CD14-positive monocyte (primary cell): ENCODE results near the gene C12orf43. TPM values are rescaled to one million over a fixed set of nuclear protein-coding genes. Genes with fewer than 3 reads are reported as not detected.

Experiments
- DNase-seq, 3 donors: peaks; one replicate each; pipeline ENCODE4 v3.0.0-alpha.2; 2011 to 2022
- H2AFZ ChIP-seq: 2 replicates; pipeline ENCODE4 v1.6.0; 2012; ENCODE audit warnings: mild to moderate bottlenecking, low read depth, low read length, inconsistent platforms; ENCODE audit not compliant: insufficient read depth, poor library complexity, severe bottlenecking
- H3K27ac ChIP-seq, 2 donors: 1 replicate in 1 of 2; 2 replicates in 1 of 2; pipeline ENCODE4 v1.5.1; 2012 to 2013; ENCODE audit warnings: low read length in 2 of 2, control low read depth in 1 of 2, inconsistent platforms in 1 of 2, low read depth in 1 of 2, mild to moderate bottlenecking in 1 of 2
- H3K27me3 ChIP-seq, 2 donors: one replicate each; pipeline versions ENCODE4 v1.6.0 to v1.6.1; 2011 to 2013; ENCODE audit warnings: low read length in 2 of 2; ENCODE audit not compliant: control insufficient read depth in 2 of 2, insufficient read depth in 2 of 2
- H3K36me3 ChIP-seq, 2 donors: replicated peaks in 1 of 2; 1 replicate in 1 of 2; 2 replicates in 1 of 2; pipeline versions ENCODE4 v1.5.1 to v1.6.1; 2012 to 2013; ENCODE audit warnings: low read length in 2 of 2, control low read depth in 1 of 2, inconsistent platforms in 1 of 2, mild to moderate bottlenecking in 1 of 2; ENCODE audit not compliant: insufficient read depth in 2 of 2, control insufficient read depth in 1 of 2
- H3K4me1 ChIP-seq, 2 donors: 1 replicate in 1 of 2; 2 replicates in 1 of 2; pipeline versions ENCODE4 v1.5.1 to v1.6.1; 2012 to 2013; ENCODE audit warnings: low read length in 2 of 2, control low read depth in 1 of 2, inconsistent platforms in 1 of 2, mild to moderate bottlenecking in 1 of 2, moderate library complexity in 1 of 2; ENCODE audit not compliant: insufficient read depth in 2 of 2, control insufficient read depth in 1 of 2
- H3K4me2 ChIP-seq: replicated peaks from 2 replicates; pipeline ENCODE3; 2012; ENCODE audit warnings: low read length, moderate library complexity, mild to moderate bottlenecking; ENCODE audit not compliant: poor library complexity, severe bottlenecking; ENCODE audit errors: extremely low read depth
- H3K4me3 ChIP-seq, 3 experiments: fragments of 200-600 bp in 1 of 3; sonication (generic) in 1 of 3; replicated peaks in 1 of 3; 1 replicate in 2 of 3; 2 replicates in 1 of 3; pipeline ENCODE4 v1.5.1; 2011 to 2013; ENCODE audit warnings: low read length in 3 of 3, mild to moderate bottlenecking in 3 of 3, control low read depth in 2 of 3, low read depth in 2 of 3, inconsistent platforms in 1 of 3, moderate library complexity in 1 of 3
- H3K79me2 ChIP-seq: 2 replicates; pipeline ENCODE4 v1.6.0; 2012; ENCODE audit warnings: mild to moderate bottlenecking, control low read depth, inconsistent platforms, low read length, moderate library complexity; ENCODE audit not compliant: insufficient read depth
- H3K9ac ChIP-seq: 2 replicates; pipeline ENCODE4 v1.6.0; 2017; ENCODE audit warnings: low read length, mild to moderate bottlenecking; ENCODE audit not compliant: insufficient read depth, poor library complexity, severe bottlenecking
- H3K9me3 ChIP-seq, 2 donors: replicated peaks in 1 of 2; 1 replicate in 1 of 2; 2 replicates in 1 of 2; pipeline versions ENCODE4 v1.5.1 to v1.6.1; 2012 to 2013; ENCODE audit warnings: low read length in 2 of 2, control low read depth in 1 of 2; ENCODE audit not compliant: control insufficient read depth in 1 of 2, insufficient read depth in 1 of 2
- H4K20me1 ChIP-seq: 2 replicates; pipeline ENCODE4 v1.6.0; 2012; ENCODE audit warnings: mild to moderate bottlenecking, low read length, control low read depth, moderate library complexity; ENCODE audit not compliant: insufficient read depth
- H3K27ac Mint-ChIP-seq, 7 donors: one replicate each; pipeline ENCODE4 v1.8.0; 2020; ENCODE audit warnings: mild to moderate bottlenecking in 7 of 7, mixed read lengths in 7 of 7, moderate library complexity in 6 of 7, inconsistent platforms in 2 of 7
- H3K27me3 Mint-ChIP-seq, 3 donors: one replicate each; pipeline ENCODE4 v1.8.0; 2021 to 2022; ENCODE audit warnings: low read depth in 3 of 3, mild to moderate bottlenecking in 3 of 3, mixed read lengths in 3 of 3, moderate library complexity in 3 of 3, inconsistent platforms in 1 of 3
- H3K36me3 Mint-ChIP-seq, 2 donors: one replicate each; pipeline ENCODE4 v1.8.0; 2020; ENCODE audit warnings: mixed read lengths in 2 of 2, inconsistent platforms in 1 of 2, mild to moderate bottlenecking in 1 of 2
- H3K4me1 Mint-ChIP-seq: one replicate; pipeline ENCODE4 v1.8.0; 2020; ENCODE audit warnings: mild to moderate bottlenecking, mixed read lengths
- H3K4me3 Mint-ChIP-seq, 2 donors: one replicate each; pipeline ENCODE4 v1.8.0; 2020; ENCODE audit warnings: mild to moderate bottlenecking in 2 of 2, mixed read lengths in 2 of 2, moderate library complexity in 1 of 2
- H3K9me3 Mint-ChIP-seq, 7 donors: one replicate each; pipeline ENCODE4 v1.8.0; 2020 to 2022; ENCODE audit warnings: mixed read lengths in 7 of 7, mild to moderate bottlenecking in 6 of 7, moderate library complexity in 6 of 7, inconsistent platforms in 2 of 7
- CTCF ChIP-seq: fragments of 200-600 bp; IDR thresholded peaks from one replicate; pipeline ENCODE4 v1.8.0; 2022; ENCODE audit warnings: antibody characterized with exemption, mild to moderate bottlenecking
- WGBS: methylation state at CpG from one replicate; pipeline ENCODE4 v1.1.5; 2013; ENCODE audit warnings: missing lambda C conversion rate; ENCODE audit not compliant: insufficient coverage; 5-methylcytosine and 5-hydroxymethylcytosine counted together
- intact Hi-C, 2 donors: fragments of 100-400 bp; cut with micrococcal nuclease; formaldehyde crosslinking; loops; one replicate each; pipeline versions ENCODE4 v1.15.0 to v1.15.1; 2023
- polyA plus RNA-seq, 3 donors: library from polyadenylated mRNA; depleted of rRNA in 1 of 3; unstranded in 2 of 3; stranded (reverse) in 1 of 3; fragments of 300-500 nt in 2 of 3; fragments of >200 nt in 1 of 3; fragmentation: Illumina TruSeq in 2 of 3; gene quantifications; 1 replicate in 2 of 3; 2 replicates in 1 of 3; pipeline ENCODE4 v1.2.3, GENCODE V29; 2012 to 2021

C12orf43 gene
- polyA plus RNA-seq, 3 donors, result 7.2 to 10.9 (median 9.6) TPM

GRCh38 chr12:121017966-121018491, 1.7 kb upstream of the C12orf43 start:
- H3K36me3 ChIP-seq, result peaks cover 2 to 17% of the 10 kb centered on the region in 2 donors
- H3K9ac ChIP-seq, result no peak overlapping the region
- peaks cover 12% of the 10 kb centered on the region for H3K79me2 ChIP-seq
- 62% methylated on average over 9 of the region's 15 CpGs for WGBS
- no peak overlapping the region for H2AFZ ChIP-seq
- no peaks in the 10 kb centered on the region for H4K20me1 ChIP-seq
- peaks cover 7 to 8% of the 10 kb centered on the region in 2 donors for H3K4me1 ChIP-seq
- H3K27me3 ChIP-seq, result no peaks in the 10 kb centered on the region
- peak; percentile 52 to 77 (median 67) for DNase-seq
- Mint-ChIP-seq H3K27ac (peak overlapping the region in 4 of 7 donors; percentile 26 to 85 (median 67)), H3K4me1 (peaks cover 13% of the 10 kb centered on the region), H3K4me3 (no peak overlapping the region), H3K27me3 (peaks cover 0 to 2% (median 0%) of the 10 kb centered on the region in 3 donors), H3K36me3 (peaks cover 15 to 23% of the 10 kb centered on the region in 2 donors), H3K9me3 (peaks cover 0 to 6% (median 3%) of the 10 kb centered on the region in 7 donors)
- H3K4me2 ChIP-seq, result no peak overlapping the region
- H3K9me3 ChIP-seq, result no peaks in the 10 kb centered on the region
- H3K27ac ChIP-seq, result no peak overlapping the region
- no peak for TF ChIP-seq CTCF
- H3K4me3 ChIP-seq, result no peak overlapping the region
- intact Hi-C loops, result loop anchor here in 1 of 2 donors (5.0 kb wide), 1 partner anchor 44 kb away; no protein-coding TSS in a partner anchor

GRCh38 chr12:121013715-121014114, 2.6 kb downstream of the C12orf43 start:
- Histone ChIP-seq H3K4me1 (peaks cover 7 to 8% of the 10 kb centered on the region in 2 donors), H3K4me2 (no peak overlapping the region), H3K9ac (no peak overlapping the region), H3K79me2 (peaks cover 12% of the 10 kb centered on the region), H3K36me3 (peaks cover 26 to 33% of the 10 kb centered on the region in 2 donors), H4K20me1 (no peaks in the 10 kb centered on the region), H3K9me3 (no peaks in the 10 kb centered on the region), H3K27me3 (no peaks in the 10 kb centered on the region), H2AFZ (no peak overlapping the region), H3K27ac (no peak overlapping the region), H3K4me3 (no peak overlapping the region)
- intact Hi-C loops, result loop anchor here in 1 of 2 donors (5.0 kb wide), 1 partner anchor 34 kb away; no protein-coding TSS in a partner anchor
- peaks cover 0 to 2% (median under 1%) of the 10 kb centered on the region in 7 donors for H3K9me3 Mint-ChIP-seq
- H3K4me3 Mint-ChIP-seq, result no peak overlapping the region
- 90% methylated on average over 2 of the region's 3 CpGs for WGBS
- H3K36me3 Mint-ChIP-seq, result peaks cover 36 to 37% of the 10 kb centered on the region in 2 donors
- TF ChIP-seq CTCF, result no peak
- H3K27me3 Mint-ChIP-seq, result no peaks in the 10 kb centered on the region
- no peak overlapping the region for H3K27ac Mint-ChIP-seq
- H3K4me1 Mint-ChIP-seq, result peaks cover 11% of the 10 kb centered on the region
- no peak for DNase-seq
